H1 (cell line): ENCODE results near the gene MIDN.

ENCODE experiments used
- CTCF ChIP-seq, 3 experiments: IDR thresholded peaks; 1 replicate in 2 of 3; 2 replicates in 1 of 3; pipeline versions ENCODE4 v1.5.1 to v1.6.1; 2011; ENCODE audit warnings: low read length in 3 of 3, mild to moderate bottlenecking in 3 of 3, inconsistent platforms in 2 of 3, low read depth in 1 of 3, moderate library complexity in 1 of 3; ENCODE audit not compliant: insufficient read depth in 1 of 3; ENCODE audit errors: control extremely low read depth in 1 of 3
- POLR2AphosphoS5 ChIP-seq: IDR thresholded peaks from 2 replicates; pipeline ENCODE4 v1.6.1; 2011; ENCODE audit warnings: low read depth, low read length
- RNF2 ChIP-seq: fragments of 200-900, 300-1000 bp; sonication (generic); IDR thresholded peaks from 2 replicates; pipeline ENCODE4 v1.7.1; 2016; ENCODE audit warnings: borderline replicate concordance, low read depth, mild to moderate bottlenecking, antibody characterized with exemption, low read length; ENCODE audit not compliant: poor library complexity, severe bottlenecking; ENCODE audit errors: missing control alignments

- no peak for TF ChIP-seq POLR2AphosphoS5
- TF ChIP-seq CTCF (IDR thresholded peaks at IDR 0.05; ENCODE audit: control extremely low read depth in 1 of 3, insufficient read depth in 1 of 3, low read depth in 1 of 3, low read length in 3 of 3): no peak
- no peak for TF ChIP-seq RNF2
These were observed 51.4 kb downstream of the MIDN start for GRCh38 chr19:1299801-1300200.
